NAMALWA (cell line): Measurements from ENCODE around the gene PDLIM5.
"Not testable (repeated sequence)": the region's sequence is repeated elsewhere in the genome, so short reads cannot be mapped to it uniquely, and the experiment has no call there.

Source experiments
- DNase-seq: peaks from one replicate; pipeline ENCODE4 v3.0.0-alpha.2; 2015; ENCODE audit warnings: low spot score

Gene PDLIM5, protein sequence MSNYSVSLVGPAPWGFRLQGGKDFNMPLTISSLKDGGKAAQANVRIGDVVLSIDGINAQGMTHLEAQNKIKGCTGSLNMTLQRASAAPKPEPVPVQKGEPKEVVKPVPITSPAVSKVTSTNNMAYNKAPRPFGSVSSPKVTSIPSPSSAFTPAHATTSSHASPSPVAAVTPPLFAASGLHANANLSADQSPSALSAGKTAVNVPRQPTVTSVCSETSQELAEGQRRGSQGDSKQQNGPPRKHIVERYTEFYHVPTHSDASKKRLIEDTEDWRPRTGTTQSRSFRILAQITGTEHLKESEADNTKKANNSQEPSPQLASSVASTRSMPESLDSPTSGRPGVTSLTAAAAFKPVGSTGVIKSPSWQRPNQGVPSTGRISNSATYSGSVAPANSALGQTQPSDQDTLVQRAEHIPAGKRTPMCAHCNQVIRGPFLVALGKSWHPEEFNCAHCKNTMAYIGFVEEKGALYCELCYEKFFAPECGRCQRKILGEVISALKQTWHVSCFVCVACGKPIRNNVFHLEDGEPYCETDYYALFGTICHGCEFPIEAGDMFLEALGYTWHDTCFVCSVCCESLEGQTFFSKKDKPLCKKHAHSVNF

GRCh38 chr4:94451695-94452475, at the start of gene PDLIM5:
PDLIM5 (plus strand) TSS chr4:94451942; CDS start chr4:94455289, 3,347 bp downstream.
- peak; percentile 92 for DNase-seq

DNA sequence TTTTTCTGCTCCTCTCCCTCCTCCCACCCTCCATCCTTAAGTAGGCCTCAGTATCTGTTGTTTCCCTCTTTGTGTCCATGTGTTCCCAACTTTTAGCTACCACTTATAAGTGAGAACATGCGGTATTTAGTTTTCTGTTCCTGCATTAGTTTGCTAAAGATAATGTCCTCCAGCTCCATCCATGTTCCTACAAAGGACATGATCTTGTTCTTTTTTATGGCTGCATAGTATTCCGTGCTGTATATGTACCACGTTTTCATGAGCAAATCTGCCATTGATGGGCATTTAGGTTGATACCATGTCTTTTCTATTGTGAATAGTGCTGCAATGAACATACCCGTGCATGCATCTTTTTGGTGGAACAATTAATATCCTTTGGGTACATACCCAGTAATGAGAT, 49.3 kb upstream of the PDLIM5 start:
- not testable (repeated sequence) for DNase-seq

DNA sequence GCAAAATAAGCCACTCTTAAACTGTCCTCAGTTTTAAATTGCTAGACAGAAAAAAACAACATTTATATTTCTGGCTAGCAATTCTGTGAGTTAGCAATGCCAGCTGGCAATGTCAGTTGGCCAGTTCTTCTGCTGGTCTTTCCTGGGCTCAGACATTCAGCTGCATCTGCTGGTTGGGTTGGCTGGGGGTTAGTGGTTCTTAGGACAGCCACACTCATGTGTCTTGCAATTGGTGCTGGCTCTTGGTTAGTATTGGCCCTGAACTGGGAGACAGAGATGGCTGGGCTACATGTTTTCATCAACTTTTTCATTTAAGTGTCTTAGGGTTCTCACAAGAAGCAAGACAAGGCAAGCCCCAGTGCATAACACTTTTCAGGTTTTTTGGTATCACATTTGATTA, 48.0 kb upstream of the PDLIM5 start:
- no peak for DNase-seq

DNA sequence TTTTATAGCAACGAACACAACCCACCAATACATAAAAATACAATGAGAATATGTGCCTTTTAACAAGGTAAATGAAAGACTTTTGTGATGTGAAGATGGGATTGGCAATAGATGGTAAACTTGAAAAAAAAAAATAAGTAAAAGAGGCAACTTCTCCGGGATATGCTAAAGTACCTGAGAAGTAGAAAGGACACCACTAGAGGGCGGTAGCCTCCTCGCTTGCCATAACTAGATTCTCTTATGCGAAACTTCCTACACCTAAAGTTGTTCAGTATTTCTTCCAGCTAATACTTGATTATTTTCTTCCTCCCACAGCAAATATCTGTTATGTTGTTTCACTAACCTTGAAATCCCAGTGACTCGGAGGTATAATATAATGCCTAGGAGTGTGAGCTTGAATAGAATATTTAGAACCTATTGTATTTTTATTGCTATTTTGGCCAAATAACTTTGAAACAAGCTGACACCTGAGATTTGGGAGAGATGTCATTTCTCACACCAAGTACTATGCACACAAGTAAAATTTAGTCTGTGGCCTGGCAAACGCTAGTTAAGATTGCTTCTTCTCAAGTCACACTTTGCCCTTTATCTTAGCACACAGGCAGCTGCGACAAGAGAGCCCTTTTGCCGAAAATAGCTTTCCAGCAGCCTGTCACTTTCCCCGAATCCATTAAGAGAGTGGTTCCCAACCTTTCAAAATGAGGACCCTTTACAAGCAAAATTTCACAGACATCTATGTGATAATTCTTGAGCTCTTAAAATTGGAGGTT, 44.9 kb upstream of the PDLIM5 start:
- peak; percentile 82 for DNase-seq

DNA sequence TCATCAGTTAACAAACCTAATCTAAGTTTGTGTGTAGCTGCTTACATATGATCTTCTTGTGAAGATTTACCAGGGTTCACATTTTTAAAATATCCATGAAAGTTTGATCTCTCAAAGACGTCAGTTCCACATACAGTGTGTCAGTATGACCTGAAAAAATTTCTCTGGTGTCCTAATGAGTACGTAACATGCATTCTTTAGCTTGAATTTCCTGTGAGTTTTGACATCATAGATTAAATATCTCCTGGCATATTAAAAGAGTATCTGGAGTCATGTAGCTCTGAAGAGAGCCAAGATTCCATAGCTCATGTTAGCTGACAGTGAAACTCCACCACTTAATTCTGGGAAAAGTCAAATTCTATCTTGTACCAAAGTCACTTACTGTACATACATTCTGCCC, 43.9 kb upstream of the PDLIM5 start:
- no peak for DNase-seq

DNA sequence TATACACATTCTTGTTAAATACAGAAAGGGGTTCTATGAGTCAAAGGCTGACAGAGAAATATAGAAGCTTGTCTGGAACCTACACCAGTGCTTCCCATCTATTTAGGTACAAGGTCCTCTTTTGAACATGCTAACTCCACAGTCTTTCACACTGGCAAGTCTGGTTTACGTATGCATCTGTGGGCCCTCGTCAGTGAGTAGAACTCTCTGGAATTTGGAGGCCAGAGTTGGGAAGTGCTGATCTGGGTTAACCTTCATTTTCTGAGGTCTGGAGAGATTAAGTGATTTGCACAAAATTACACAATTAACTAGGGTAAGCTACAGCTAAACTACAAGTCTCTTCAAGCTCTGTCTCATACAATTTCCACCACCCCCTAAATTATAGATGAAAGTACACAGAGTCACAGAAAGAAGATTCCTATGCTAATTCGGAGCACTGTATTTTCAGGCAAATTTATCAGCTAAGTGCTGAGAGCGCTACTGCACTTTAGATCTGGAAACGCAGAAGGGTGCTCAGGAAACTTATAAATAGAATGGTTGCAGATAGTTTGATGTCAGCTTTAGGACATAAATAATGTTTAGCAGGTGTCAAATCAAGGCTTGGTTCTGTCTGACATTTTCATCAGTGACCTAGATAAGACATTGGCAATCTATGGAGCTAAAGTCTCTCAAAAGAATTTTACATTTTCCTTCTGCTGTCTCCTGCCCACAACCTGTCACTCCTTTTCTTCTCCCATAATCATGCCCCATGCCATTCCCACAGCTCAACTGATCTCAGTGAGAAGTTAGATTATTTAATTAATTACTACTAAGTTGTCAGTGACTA, 43.0 kb upstream of the PDLIM5 start:
- DNase-seq, result no peak

DNA sequence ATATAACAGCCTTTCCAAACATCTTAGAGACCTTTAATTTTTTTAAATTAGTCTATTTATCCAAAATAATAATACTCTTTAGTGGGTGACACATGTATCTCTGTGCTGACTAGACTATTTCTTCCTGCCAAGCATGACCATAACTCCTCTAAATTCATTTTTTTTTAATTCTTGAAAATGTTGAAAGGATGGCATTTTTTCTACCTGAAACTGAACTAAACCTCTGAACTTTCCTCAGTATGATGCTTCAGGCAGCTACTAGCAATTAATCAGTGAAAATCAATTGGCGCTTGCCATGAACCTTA, 42.4 kb upstream of the PDLIM5 start:
- DNase-seq, result no peak

DNA sequence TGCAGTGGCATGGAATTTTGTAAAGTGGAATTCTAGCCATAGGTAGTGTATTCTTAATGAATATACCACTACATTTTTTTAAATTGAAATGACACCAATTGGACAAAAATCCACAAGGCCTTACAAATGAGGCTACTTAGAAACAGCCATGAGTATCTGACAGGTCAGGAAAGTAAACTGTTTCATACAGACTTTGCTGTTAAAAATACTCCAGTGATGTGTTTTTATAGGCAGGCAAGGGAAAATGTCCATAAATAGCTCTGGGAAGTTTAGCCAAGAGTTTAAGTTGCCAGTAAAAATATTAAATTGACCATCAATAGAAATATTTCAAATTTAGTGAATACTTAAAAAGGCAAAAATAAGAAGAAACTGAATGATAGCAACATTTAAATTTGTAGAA, 41.8 kb upstream of the PDLIM5 start:
- no peak for DNase-seq

GRCh38 chr4:94410678-94411206, 41.0 kb upstream of the PDLIM5 start:
- DNase-seq, result no peak

GRCh38 chr4:94411296-94411695, 40.4 kb upstream of the PDLIM5 start:
- DNase-seq, result no peak

GRCh38 chr4:94412019-94412657, 39.6 kb upstream of the PDLIM5 start:
- no peak for DNase-seq

DNA sequence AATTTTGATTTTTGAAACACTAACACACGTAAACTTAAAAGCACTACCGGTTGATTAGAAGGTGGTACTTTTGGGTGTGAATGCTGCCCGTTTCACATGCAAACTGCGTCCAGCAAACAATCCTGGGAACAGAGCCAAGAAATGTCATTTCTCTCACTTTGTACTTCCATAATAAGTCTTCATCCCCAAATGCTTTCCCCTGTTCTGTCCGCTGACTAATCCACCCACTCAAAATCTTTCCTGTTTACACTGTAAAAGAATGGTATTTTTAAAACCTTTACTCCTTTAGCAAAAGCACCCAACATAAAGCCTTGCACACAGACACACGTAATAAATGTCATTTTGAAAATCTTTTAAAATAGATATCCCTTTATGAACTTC, 39.1 kb upstream of the PDLIM5 start:
- DNase-seq, result no peak

- DNase-seq, result no peak
These were observed 38.5 kb upstream of the PDLIM5 start for GRCh38 chr4:94413085-94413840.

DNA sequence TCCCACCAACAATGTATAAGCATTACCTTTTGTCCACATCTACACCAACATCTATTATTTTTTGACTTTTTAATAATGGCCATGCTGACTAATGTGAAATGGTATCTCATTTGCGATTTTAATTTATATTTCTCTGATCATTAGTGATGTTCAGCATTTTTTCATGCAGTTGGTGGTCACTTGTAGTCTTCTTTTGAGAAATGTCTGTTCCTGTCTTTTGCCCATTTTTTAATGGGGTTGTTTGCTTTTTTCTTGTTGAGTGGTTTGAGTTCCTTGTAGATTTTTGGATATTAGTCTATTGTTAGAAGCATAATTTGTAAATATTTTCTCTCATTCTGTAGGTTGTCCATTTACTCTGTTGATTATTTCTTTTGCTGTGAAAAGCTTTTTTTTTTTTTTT, 36.8 kb upstream of the PDLIM5 start:
- DNase-seq, result no peak

GRCh38 chr4:94415448-94415847, 36.3 kb upstream of the PDLIM5 start:
- no peak for DNase-seq

DNA sequence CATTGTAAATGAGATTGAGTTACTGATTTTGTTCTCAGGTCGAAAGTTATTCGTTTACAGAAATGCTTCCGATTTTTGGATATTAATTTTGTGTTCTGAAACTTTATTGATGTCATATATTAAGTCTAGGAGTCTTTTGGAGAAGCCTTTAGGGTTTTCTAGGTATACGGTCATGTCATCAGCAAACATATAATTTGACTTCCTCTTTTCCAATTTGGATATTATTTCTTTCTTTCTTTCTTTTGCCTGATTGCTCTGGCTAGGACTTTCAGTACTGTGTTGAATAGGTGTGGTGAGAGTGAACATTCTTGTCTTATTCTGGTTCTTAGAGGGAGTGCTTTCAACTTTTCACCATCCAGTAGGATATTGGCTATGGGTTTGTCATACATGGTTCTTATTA, 35.4 kb upstream of the PDLIM5 start:
- no peak for DNase-seq

- DNase-seq, result no peak
These were observed 34.8 kb upstream of the PDLIM5 start for GRCh38 chr4:94416981-94417380.

DNA sequence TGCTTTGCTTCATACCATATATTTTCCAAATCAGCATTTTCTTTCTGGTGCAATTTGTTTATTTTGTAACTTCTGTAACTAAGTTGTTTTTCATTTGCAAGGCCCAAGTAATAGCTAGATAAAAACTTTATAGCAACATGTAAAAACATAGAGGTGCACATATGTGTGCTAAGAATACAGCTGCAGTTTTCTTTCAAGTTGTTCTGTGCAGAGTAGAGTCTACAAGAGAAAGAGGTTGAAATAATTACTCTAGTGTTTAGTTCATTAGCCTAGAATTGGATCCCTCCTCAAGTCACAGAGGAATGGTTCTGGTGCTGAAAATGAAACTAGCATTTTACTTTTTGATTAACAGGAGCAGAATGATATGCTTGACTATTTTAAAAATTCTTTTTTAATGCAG, 32.2 kb upstream of the PDLIM5 start:
- no peak for DNase-seq

- DNase-seq, result no peak
These were observed 31.8 kb upstream of the PDLIM5 start for GRCh38 chr4:94419956-94420355.

- DNase-seq, result no peak
These were observed 31.4 kb upstream of the PDLIM5 start for GRCh38 chr4:94420356-94420755.
